Muscle layer of duodenum (tissue), 2 donors: ENCODE results near the gene CDK5RAP2.

Experiments
- H3K27ac ChIP-seq: one replicate; pipeline ENCODE4 v1.7.0; 2013; ENCODE audit warnings: mild to moderate bottlenecking, low read length
- H3K27me3 ChIP-seq: one replicate; pipeline ENCODE4 v1.7.0; 2013; ENCODE audit warnings: low read depth, mild to moderate bottlenecking, control low read depth, low read length
- H3K36me3 ChIP-seq, 2 donors: one replicate each; pipeline ENCODE4 v1.7.0; 2013; ENCODE audit warnings: low read length in 2 of 2, control low read depth in 1 of 2, mild to moderate bottlenecking in 1 of 2; ENCODE audit not compliant: insufficient read depth in 2 of 2, control insufficient read depth in 1 of 2
- H3K4me1 ChIP-seq, 2 donors: one replicate each; pipeline ENCODE4 v1.7.0; 2013; ENCODE audit warnings: low read length in 2 of 2, mild to moderate bottlenecking in 2 of 2, control low read depth in 1 of 2, moderate library complexity in 1 of 2; ENCODE audit not compliant: insufficient read depth in 2 of 2, control insufficient read depth in 1 of 2
- H3K4me3 ChIP-seq, 2 donors: one replicate each; pipeline ENCODE4 v1.7.0; 2013; ENCODE audit warnings: low read length in 2 of 2, low read depth in 1 of 2, mild to moderate bottlenecking in 1 of 2
- H3K9me3 ChIP-seq, 2 donors: one replicate each; pipeline ENCODE4 v1.7.0; 2013; ENCODE audit warnings: low read length in 2 of 2, control low read depth in 1 of 2, mild to moderate bottlenecking in 1 of 2; ENCODE audit not compliant: control insufficient read depth in 1 of 2
- donor health status: healthy.

CDK5RAP2 gene

GRCh38 chr9:120394058-120394669, 185.8 kb downstream of the CDK5RAP2 start:
- no peaks in the 10 kb centered on the region for H3K9me3 ChIP-seq
- no peaks in the 10 kb centered on the region for H3K4me1 ChIP-seq

GRCh38 chr9:120393386-120394057, 186.4 kb downstream of the CDK5RAP2 start:
- no peak overlapping the region for H3K27ac ChIP-seq

More at GRCh38 chr9:120394058-120394669, 185.8 kb downstream of the CDK5RAP2 start:
- no peak overlapping the region for H3K4me3 ChIP-seq
- no peak overlapping the region for H3K27ac ChIP-seq
- H3K36me3 ChIP-seq = peaks cover 60 to 87% of the 10 kb centered on the region in 2 donors
- H3K27me3 ChIP-seq = no peaks in the 10 kb centered on the region

GRCh38 chr9:120392711-120393110, 187.3 kb downstream of the CDK5RAP2 start:
- Histone ChIP-seq H3K4me1 (no peaks in the 10 kb centered on the region), H3K36me3 (peaks cover 56 to 90% of the 10 kb centered on the region in 2 donors), H3K27ac (no peak overlapping the region), H3K4me3 (no peak overlapping the region), H3K9me3 (no peaks in the 10 kb centered on the region), H3K27me3 (no peaks in the 10 kb centered on the region)

More at GRCh38 chr9:120393386-120394057, 186.4 kb downstream of the CDK5RAP2 start:
- Histone ChIP-seq H3K4me1 (no peaks in the 10 kb centered on the region), H3K9me3 (no peaks in the 10 kb centered on the region), H3K4me3 (no peak overlapping the region), H3K27me3 (no peaks in the 10 kb centered on the region), H3K36me3 (peaks cover 58 to 87% of the 10 kb centered on the region in 2 donors)

GRCh38 chr9:120392245-120392644, 187.7 kb downstream of the CDK5RAP2 start:
- peaks cover 56 to 88% of the 10 kb centered on the region in 2 donors for H3K36me3 ChIP-seq
- no peak overlapping the region for H3K4me3 ChIP-seq
- no peaks in the 10 kb centered on the region for H3K9me3 ChIP-seq
- no peak overlapping the region for H3K27ac ChIP-seq
- no peaks in the 10 kb centered on the region for H3K27me3 ChIP-seq
- H3K4me1 ChIP-seq = no peaks in the 10 kb centered on the region

GRCh38 chr9:120391691-120392090, 188.3 kb downstream of the CDK5RAP2 start:
- Histone ChIP-seq H3K4me3 (no peak overlapping the region), H3K4me1 (no peaks in the 10 kb centered on the region), H3K36me3 (peaks cover 54 to 82% of the 10 kb centered on the region in 2 donors), H3K27me3 (no peaks in the 10 kb centered on the region), H3K9me3 (no peaks in the 10 kb centered on the region), H3K27ac (no peak overlapping the region)

GRCh38 chr9:120390637-120391190, 189.3 kb downstream of the CDK5RAP2 start:
- H3K36me3 ChIP-seq = peaks cover 47 to 73% of the 10 kb centered on the region in 2 donors
- no peaks in the 10 kb centered on the region for H3K9me3 ChIP-seq
- no peaks in the 10 kb centered on the region for H3K27me3 ChIP-seq
- H3K27ac ChIP-seq = no peak overlapping the region
- peaks cover 0 to 6% of the 10 kb centered on the region in 2 donors for H3K4me1 ChIP-seq
- no peak overlapping the region for H3K4me3 ChIP-seq

- H3K9me3 ChIP-seq = no peaks in the 10 kb centered on the region
- peaks cover 47 to 70% of the 10 kb centered on the region in 2 donors for H3K36me3 ChIP-seq
- H3K27me3 ChIP-seq = no peaks in the 10 kb centered on the region
- H3K4me3 ChIP-seq = no peak overlapping the region
- H3K27ac ChIP-seq = no peak overlapping the region
- peaks cover 0 to 6% of the 10 kb centered on the region in 2 donors for H3K4me1 ChIP-seq
Observed at GRCh38 chr9:120389867-120390266, 190.1 kb downstream of the CDK5RAP2 start.

GRCh38 chr9:120389300-120389699, 190.7 kb downstream of the CDK5RAP2 start:
- Histone ChIP-seq H3K27ac (no peak overlapping the region), H3K36me3 (peaks cover 46 to 64% of the 10 kb centered on the region in 2 donors), H3K27me3 (no peaks in the 10 kb centered on the region), H3K9me3 (no peaks in the 10 kb centered on the region), H3K4me1 (peaks cover 0 to 6% of the 10 kb centered on the region in 2 donors), H3K4me3 (no peak overlapping the region)

GRCh38 chr9:120388003-120388855, 191.7 kb downstream of the CDK5RAP2 start:
- Histone ChIP-seq H3K9me3 (no peaks in the 10 kb centered on the region), H3K27me3 (no peaks in the 10 kb centered on the region), H3K4me1 (peaks cover 0 to 6% of the 10 kb centered on the region in 2 donors), H3K36me3 (peaks cover 35 to 53% of the 10 kb centered on the region in 2 donors), H3K4me3 (no peak overlapping the region), H3K27ac (no peak overlapping the region)

GRCh38 chr9:120387257-120388002, 192.5 kb downstream of the CDK5RAP2 start:
- Histone ChIP-seq H3K4me3 (no peak overlapping the region), H3K36me3 (peaks cover 27 to 45% of the 10 kb centered on the region in 2 donors), H3K27me3 (no peaks in the 10 kb centered on the region), H3K9me3 (no peaks in the 10 kb centered on the region), H3K27ac (no peak overlapping the region), H3K4me1 (peaks cover 0 to 6% of the 10 kb centered on the region in 2 donors)
